Liver (tissue), 9 donors: Measurements from ENCODE around the gene RICTOR. TPM values are rescaled to one million over a fixed set of nuclear protein-coding genes. Genes with fewer than 3 reads are reported as not detected.

ENCODE experiments used
- DNase-seq: peaks from one replicate; pipeline ENCODE4 v3.0.0-alpha.2; 2017; ENCODE audit warnings: low spot score
- H3K27ac ChIP-seq, 2 donors: one replicate each; pipeline ENCODE4 v1.7.0; 2013; ENCODE audit warnings: inconsistent platforms in 2 of 2, low read length in 2 of 2, control low read depth in 1 of 2, low read depth in 1 of 2, mild to moderate bottlenecking in 1 of 2
- H3K27me3 ChIP-seq, 4 donors: one replicate each; pipeline versions ENCODE4 v1.6.1 to v1.7.0; 2013; ENCODE audit warnings: low read length in 3 of 4, inconsistent platforms in 1 of 4, mild to moderate bottlenecking in 1 of 4, moderate library complexity in 1 of 4; ENCODE audit not compliant: control insufficient read depth in 4 of 4, insufficient read depth in 4 of 4
- H3K36me3 ChIP-seq, 4 donors: one replicate each; pipeline versions ENCODE4 v1.6.1 to v1.7.0; 2013; ENCODE audit warnings: low read length in 3 of 4, mild to moderate bottlenecking in 3 of 4, low read depth in 1 of 4, moderate library complexity in 1 of 4; ENCODE audit not compliant: control insufficient read depth in 4 of 4, insufficient read depth in 3 of 4
- H3K4me1 ChIP-seq, 4 donors: one replicate each; pipeline versions ENCODE4 v1.6.1 to v1.7.0; 2013; ENCODE audit warnings: low read length in 3 of 4, mild to moderate bottlenecking in 3 of 4, moderate library complexity in 1 of 4; ENCODE audit not compliant: control insufficient read depth in 4 of 4, insufficient read depth in 4 of 4
- H3K4me3 ChIP-seq, 3 donors: one replicate each; pipeline versions ENCODE4 v1.6.1 to v1.7.0; 2013; ENCODE audit warnings: low read length in 3 of 3, control low read depth in 1 of 3, low read depth in 1 of 3, mild to moderate bottlenecking in 1 of 3
- H3K9ac ChIP-seq, 2 donors: one replicate each; pipeline ENCODE4 v1.7.0; 2013; ENCODE audit warnings: low read length in 2 of 2, mild to moderate bottlenecking in 2 of 2, moderate library complexity in 2 of 2, control low read depth in 1 of 2, low read depth in 1 of 2
- H3K9me3 ChIP-seq, 4 donors: one replicate each; pipeline versions ENCODE4 v1.6.1 to v1.7.0; 2013; ENCODE audit warnings: low read length in 3 of 4; ENCODE audit not compliant: control insufficient read depth in 4 of 4
- EGR1 ChIP-seq, 2 donors: IDR thresholded peaks; 2 replicates each; pipeline ENCODE4 v1.6.1; 2016 to 2018; ENCODE audit warnings: antibody characterized with exemption in 2 of 2, low read depth in 2 of 2
- FOXA1 ChIP-seq: IDR thresholded peaks from 2 replicates; pipeline ENCODE4 v1.6.1; 2016; ENCODE audit warnings: antibody characterized with exemption
- FOXA2 ChIP-seq: IDR thresholded peaks from 2 replicates; pipeline ENCODE4 v1.6.1; 2016; ENCODE audit warnings: antibody characterized with exemption
- GABPA ChIP-seq, 2 donors: IDR thresholded peaks in 1 of 2; conservative IDR thresholded peaks in 1 of 2; 2 replicates each; pipeline ENCODE4 v1.6.1; 2016; ENCODE audit warnings: antibody characterized with exemption in 2 of 2, mild to moderate bottlenecking in 1 of 2, moderate library complexity in 1 of 2
- HNF4A ChIP-seq, 2 donors: conservative IDR thresholded peaks; 2 replicates each; pipeline ENCODE4 v1.6.1; 2016; ENCODE audit warnings: antibody characterized with exemption in 2 of 2, mild to moderate bottlenecking in 2 of 2
- HNF4G ChIP-seq: IDR thresholded peaks from 2 replicates; pipeline ENCODE4 v1.6.1; 2016; ENCODE audit warnings: antibody characterized with exemption
- RAD21 ChIP-seq, 2 donors: IDR thresholded peaks; 2 replicates each; pipeline ENCODE4 v1.6.1; 2016; ENCODE audit warnings: antibody characterized with exemption in 2 of 2, mild to moderate bottlenecking in 2 of 2
- RXRA ChIP-seq, 2 donors: IDR thresholded peaks; 2 replicates each; pipeline ENCODE4 v1.6.1; 2017 to 2018; ENCODE audit warnings: antibody characterized with exemption in 2 of 2, mild to moderate bottlenecking in 1 of 2
- TAF1 ChIP-seq: conservative IDR thresholded peaks from 2 replicates; pipeline ENCODE4 v1.6.1; 2016; ENCODE audit warnings: antibody characterized with exemption, mild to moderate bottlenecking
- YY1 ChIP-seq: IDR thresholded peaks from 2 replicates; pipeline ENCODE4 v1.6.1; 2016; ENCODE audit warnings: antibody characterized with exemption, mild to moderate bottlenecking
- WGBS: extraction: QIAGEN DNeasy Blood & Tissue Kit; methylation state at CpG from one replicate; pipeline ENCODE4 v1.1.7; 2013; 5-methylcytosine and 5-hydroxymethylcytosine counted together
- polyA plus RNA-seq, 2 donors: library from polyadenylated mRNA; stranded (reverse) in 1 of 2; unstranded in 1 of 2; fragments of 200-250 nt in 1 of 2; fragments of >200 nt in 1 of 2; fragmentation: Nextera tagmentation in 1 of 2; extraction: Ambion mirVana in 1 of 2; gene quantifications; one replicate each; pipeline versions ENCODE4 v1.2.1 to v1.2.3, GENCODE V29; 2013 to 2015
- total RNA-seq, 2 donors: library from RNA; depleted of rRNA; stranded (reverse); fragments of >200 nt; gene quantifications; one replicate each; pipeline ENCODE4 v1.2.3, GENCODE V29; 2014
- TF ChIP-seq, protein P1 (sequence below): IDR thresholded peaks from 2 replicates; pipeline ENCODE4 v1.6.1; 2016; ENCODE audit warnings: antibody characterized with exemption
- TF ChIP-seq, protein P2 (sequence below): IDR thresholded peaks from 2 replicates; pipeline ENCODE4 v1.6.1; 2016; ENCODE audit warnings: antibody characterized with exemption
- TF ChIP-seq, protein P3 (sequence below): IDR thresholded peaks from 2 replicates; pipeline ENCODE4 v1.6.1; 2016; ENCODE audit warnings: antibody characterized with exemption, mild to moderate bottlenecking
- TF ChIP-seq, protein P4 (sequence below): fragments of 150-350 bp; IDR thresholded peaks from 2 replicates; pipeline ENCODE4 v1.5.1; 2017; ENCODE audit warnings: improper control_type of control experiment, low read depth, low read length; ENCODE audit not compliant: missing input control
- TF ChIP-seq, protein P5 (sequence below): IDR thresholded peaks from 2 replicates; pipeline ENCODE4 v1.6.1; 2016; ENCODE audit warnings: antibody characterized with exemption
- donor health status: healthy.
- donor health status: healthy.
- donor health status: healthy.
- donor health status: healthy.
- donor health status: healthy.

Gene RICTOR, protein sequence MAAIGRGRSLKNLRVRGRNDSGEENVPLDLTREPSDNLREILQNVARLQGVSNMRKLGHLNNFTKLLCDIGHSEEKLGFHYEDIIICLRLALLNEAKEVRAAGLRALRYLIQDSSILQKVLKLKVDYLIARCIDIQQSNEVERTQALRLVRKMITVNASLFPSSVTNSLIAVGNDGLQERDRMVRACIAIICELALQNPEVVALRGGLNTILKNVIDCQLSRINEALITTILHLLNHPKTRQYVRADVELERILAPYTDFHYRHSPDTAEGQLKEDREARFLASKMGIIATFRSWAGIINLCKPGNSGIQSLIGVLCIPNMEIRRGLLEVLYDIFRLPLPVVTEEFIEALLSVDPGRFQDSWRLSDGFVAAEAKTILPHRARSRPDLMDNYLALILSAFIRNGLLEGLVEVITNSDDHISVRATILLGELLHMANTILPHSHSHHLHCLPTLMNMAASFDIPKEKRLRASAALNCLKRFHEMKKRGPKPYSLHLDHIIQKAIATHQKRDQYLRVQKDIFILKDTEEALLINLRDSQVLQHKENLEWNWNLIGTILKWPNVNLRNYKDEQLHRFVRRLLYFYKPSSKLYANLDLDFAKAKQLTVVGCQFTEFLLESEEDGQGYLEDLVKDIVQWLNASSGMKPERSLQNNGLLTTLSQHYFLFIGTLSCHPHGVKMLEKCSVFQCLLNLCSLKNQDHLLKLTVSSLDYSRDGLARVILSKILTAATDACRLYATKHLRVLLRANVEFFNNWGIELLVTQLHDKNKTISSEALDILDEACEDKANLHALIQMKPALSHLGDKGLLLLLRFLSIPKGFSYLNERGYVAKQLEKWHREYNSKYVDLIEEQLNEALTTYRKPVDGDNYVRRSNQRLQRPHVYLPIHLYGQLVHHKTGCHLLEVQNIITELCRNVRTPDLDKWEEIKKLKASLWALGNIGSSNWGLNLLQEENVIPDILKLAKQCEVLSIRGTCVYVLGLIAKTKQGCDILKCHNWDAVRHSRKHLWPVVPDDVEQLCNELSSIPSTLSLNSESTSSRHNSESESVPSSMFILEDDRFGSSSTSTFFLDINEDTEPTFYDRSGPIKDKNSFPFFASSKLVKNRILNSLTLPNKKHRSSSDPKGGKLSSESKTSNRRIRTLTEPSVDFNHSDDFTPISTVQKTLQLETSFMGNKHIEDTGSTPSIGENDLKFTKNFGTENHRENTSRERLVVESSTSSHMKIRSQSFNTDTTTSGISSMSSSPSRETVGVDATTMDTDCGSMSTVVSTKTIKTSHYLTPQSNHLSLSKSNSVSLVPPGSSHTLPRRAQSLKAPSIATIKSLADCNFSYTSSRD (N-terminal part only)
- total RNA-seq (10 to 100 TPM; 21.0 to 24.0 TPM), polyA plus RNA-seq (1 to 10 TPM; 2.1 to 9.0 TPM)

DNA sequence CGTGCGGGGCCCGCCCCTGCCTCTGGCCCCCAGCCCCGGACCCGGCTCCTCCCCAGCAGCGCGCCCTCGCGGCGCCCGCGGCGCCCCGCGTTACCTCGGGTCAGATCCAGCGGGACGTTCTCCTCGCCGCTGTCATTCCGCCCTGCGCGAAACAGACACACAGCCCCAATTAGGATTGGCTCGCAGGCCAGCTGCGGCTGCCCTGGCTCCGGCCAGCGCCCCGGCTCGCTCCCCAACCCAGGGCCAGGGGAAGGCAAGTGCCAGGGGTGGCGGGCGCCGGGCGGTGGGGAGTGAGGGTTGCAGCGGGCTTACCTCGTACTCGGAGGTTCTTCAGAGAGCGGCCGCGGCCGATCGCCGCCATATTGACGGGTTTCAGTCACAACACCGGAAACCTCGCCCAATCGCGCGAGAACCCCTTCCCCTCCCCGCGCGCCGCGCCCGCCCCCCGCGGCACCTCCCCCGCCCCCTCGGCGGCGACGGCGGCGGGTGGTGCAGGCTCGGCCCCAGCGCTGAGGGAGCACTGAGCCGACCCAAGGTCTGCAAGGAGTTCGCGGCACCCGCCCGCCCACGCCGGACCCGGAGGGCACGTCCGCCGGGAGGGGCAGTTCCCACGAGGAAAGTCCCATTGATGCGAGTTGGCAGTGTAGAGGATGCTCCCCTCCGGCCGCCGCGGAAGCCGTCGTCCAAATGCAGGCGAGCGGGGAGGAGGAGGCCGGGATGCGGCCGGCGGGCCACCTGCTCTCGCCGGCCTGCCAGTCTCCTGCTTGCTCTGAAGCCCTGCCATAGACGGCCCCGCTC, at the start of gene RICTOR:
Gene RICTOR (minus strand): TSS at position 383 of the 798 bp plus-strand sequence. CDS start 22 bp downstream, at position 361.
- peak; percentile 91 for DNase-seq
- H3K4me1 ChIP-seq, result peaks cover 0 to 15% (median 6%) of the 10 kb centered on the region in 4 donors
- no peaks in the 10 kb centered on the region for H3K27me3 ChIP-seq
- TF ChIP-seq EGR1 (IDR thresholded peaks at IDR 0.05; ENCODE audit: low read depth in 2 of 2), result peak in 1 of 2 donors; percentile 67
- TF ChIP-seq, protein P1, sequence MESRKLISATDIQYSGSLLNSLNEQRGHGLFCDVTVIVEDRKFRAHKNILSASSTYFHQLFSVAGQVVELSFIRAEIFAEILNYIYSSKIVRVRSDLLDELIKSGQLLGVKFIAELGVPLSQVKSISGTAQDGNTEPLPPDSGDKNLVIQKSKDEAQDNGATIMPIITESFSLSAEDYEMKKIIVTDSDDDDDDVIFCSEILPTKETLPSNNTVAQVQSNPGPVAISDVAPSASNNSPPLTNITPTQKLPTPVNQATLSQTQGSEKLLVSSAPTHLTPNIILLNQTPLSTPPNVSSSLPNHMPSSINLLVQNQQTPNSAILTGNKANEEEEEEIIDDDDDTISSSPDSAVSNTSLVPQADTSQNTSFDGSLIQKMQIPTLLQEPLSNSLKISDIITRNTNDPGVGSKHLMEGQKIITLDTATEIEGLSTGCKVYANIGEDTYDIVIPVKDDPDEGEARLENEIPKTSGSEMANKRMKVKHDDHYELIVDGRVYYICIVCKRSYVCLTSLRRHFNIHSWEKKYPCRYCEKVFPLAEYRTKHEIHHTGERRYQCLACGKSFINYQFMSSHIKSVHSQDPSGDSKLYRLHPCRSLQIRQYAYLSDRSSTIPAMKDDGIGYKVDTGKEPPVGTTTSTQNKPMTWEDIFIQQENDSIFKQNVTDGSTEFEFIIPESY, result peak; percentile 97
- TF ChIP-seq YY1, result peak; percentile 94
- no peak for TF ChIP-seq GABPA (IDR thresholded peaks at IDR 0.05 in 1 of 2, conservative IDR thresholded peaks at IDR 0.05 in 1 of 2)
- H3K9me3 ChIP-seq, result no peaks in the 10 kb centered on the region
- peak within 1 kb of the TSS; percentile 100 for H3K27ac ChIP-seq
- H3K36me3 ChIP-seq, result no peaks in the 10 kb centered on the region
- under 1% methylated on average over 93 of the region's 94 CpGs for WGBS
- H3K9ac ChIP-seq, result peak within 1 kb of the TSS; percentile 85 to 90
- H3K4me3 ChIP-seq, result peak within 1 kb of the TSS; percentile 79 to 96 (median 91)

DNA sequence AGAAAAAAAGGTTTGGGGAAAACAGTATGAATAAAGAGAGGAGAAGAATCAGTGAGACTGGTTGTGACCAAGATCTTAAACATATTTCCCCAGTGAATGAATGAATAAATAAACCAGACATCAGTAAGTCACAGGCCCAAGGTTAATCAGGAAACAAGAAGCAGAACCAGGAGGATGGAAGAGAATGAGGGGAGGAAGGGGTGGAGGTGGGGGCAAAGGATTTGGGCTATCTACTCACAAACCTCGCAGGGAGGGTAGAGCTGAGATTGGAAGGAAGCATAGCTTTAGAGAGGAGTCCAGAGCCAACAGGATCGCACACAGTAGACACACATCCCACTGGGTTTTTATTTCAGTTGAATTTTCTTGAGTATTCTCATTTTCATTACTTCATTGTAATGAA, 47.7 kb upstream of the RICTOR start:
- H3K36me3 ChIP-seq, result no peaks in the 10 kb centered on the region
- 68% methylated on average over 2 of the region's 2 CpGs for WGBS
- DNase-seq, result no peak
- TF ChIP-seq, protein P1, result no peak
- TF ChIP-seq HNF4G, result no peak
- no peak for TF ChIP-seq GABPA (IDR thresholded peaks at IDR 0.05 in 1 of 2, conservative IDR thresholded peaks at IDR 0.05 in 1 of 2)
- no peak for TF ChIP-seq TAF1
- no peak for TF ChIP-seq YY1
- no peak for TF ChIP-seq FOXA1
- TF ChIP-seq FOXA2, result no peak
- no peak for TF ChIP-seq RXRA (IDR thresholded peaks at IDR 0.05)
- TF ChIP-seq, protein P2, sequence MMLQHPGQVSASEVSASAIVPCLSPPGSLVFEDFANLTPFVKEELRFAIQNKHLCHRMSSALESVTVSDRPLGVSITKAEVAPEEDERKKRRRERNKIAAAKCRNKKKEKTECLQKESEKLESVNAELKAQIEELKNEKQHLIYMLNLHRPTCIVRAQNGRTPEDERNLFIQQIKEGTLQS, result no peak
- TF ChIP-seq, protein P3, sequence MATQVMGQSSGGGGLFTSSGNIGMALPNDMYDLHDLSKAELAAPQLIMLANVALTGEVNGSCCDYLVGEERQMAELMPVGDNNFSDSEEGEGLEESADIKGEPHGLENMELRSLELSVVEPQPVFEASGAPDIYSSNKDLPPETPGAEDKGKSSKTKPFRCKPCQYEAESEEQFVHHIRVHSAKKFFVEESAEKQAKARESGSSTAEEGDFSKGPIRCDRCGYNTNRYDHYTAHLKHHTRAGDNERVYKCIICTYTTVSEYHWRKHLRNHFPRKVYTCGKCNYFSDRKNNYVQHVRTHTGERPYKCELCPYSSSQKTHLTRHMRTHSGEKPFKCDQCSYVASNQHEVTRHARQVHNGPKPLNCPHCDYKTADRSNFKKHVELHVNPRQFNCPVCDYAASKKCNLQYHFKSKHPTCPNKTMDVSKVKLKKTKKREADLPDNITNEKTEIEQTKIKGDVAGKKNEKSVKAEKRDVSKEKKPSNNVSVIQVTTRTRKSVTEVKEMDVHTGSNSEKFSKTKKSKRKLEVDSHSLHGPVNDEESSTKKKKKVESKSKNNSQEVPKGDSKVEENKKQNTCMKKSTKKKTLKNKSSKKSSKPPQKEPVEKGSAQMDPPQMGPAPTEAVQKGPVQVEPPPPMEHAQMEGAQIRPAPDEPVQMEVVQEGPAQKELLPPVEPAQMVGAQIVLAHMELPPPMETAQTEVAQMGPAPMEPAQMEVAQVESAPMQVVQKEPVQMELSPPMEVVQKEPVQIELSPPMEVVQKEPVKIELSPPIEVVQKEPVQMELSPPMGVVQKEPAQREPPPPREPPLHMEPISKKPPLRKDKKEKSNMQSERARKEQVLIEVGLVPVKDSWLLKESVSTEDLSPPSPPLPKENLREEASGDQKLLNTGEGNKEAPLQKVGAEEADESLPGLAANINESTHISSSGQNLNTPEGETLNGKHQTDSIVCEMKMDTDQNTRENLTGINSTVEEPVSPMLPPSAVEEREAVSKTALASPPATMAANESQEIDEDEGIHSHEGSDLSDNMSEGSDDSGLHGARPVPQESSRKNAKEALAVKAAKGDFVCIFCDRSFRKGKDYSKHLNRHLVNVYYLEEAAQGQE, result no peak
- TF ChIP-seq, protein P4, sequence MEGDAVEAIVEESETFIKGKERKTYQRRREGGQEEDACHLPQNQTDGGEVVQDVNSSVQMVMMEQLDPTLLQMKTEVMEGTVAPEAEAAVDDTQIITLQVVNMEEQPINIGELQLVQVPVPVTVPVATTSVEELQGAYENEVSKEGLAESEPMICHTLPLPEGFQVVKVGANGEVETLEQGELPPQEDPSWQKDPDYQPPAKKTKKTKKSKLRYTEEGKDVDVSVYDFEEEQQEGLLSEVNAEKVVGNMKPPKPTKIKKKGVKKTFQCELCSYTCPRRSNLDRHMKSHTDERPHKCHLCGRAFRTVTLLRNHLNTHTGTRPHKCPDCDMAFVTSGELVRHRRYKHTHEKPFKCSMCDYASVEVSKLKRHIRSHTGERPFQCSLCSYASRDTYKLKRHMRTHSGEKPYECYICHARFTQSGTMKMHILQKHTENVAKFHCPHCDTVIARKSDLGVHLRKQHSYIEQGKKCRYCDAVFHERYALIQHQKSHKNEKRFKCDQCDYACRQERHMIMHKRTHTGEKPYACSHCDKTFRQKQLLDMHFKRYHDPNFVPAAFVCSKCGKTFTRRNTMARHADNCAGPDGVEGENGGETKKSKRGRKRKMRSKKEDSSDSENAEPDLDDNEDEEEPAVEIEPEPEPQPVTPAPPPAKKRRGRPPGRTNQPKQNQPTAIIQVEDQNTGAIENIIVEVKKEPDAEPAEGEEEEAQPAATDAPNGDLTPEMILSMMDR, result no peak
- no peak for TF ChIP-seq EGR1 (IDR thresholded peaks at IDR 0.05; ENCODE audit: low read depth in 2 of 2)
- TF ChIP-seq, protein P5, sequence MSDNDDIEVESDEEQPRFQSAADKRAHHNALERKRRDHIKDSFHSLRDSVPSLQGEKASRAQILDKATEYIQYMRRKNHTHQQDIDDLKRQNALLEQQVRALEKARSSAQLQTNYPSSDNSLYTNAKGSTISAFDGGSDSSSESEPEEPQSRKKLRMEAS, result no peak
- no peak for TF ChIP-seq RAD21 (IDR thresholded peaks at IDR 0.05)
- no peak for TF ChIP-seq HNF4A (conservative IDR thresholded peaks at IDR 0.05)

More for the DNA sequence above, 47.7 kb upstream of the RICTOR start:
- Histone ChIP-seq H3K9ac (no peak overlapping the region), H3K27me3 (peaks cover 0 to 6% (median 0%) of the 10 kb centered on the region in 4 donors), H3K4me1 (no peaks in the 10 kb centered on the region), H3K4me3 (no peak overlapping the region), H3K27ac (no peak overlapping the region), H3K9me3 (no peaks in the 10 kb centered on the region)
